GM12891 (cell line): ENCODE results near the gene CYBC1.

Source experiments
- DNase-seq: peaks from one replicate; pipeline ENCODE4 v3.0.0; 2011; ENCODE audit warnings: low spot score; ENCODE audit not compliant: insufficient read length
- FAIRE-seq: peaks from 2 replicates; lab custom pipeline; 2011; peaks lifted over from hg19 to GRCh38; lab: Jason Lieb, UNC
- PAX5 ChIP-seq: IDR thresholded peaks from 2 replicates; pipeline ENCODE4 v1.6.1; 2011; ENCODE audit warnings: low read length, moderate library complexity, mild to moderate bottlenecking; ENCODE audit not compliant: insufficient read depth, severe bottlenecking
- POLR2A ChIP-seq: IDR thresholded peaks from 2 replicates; pipeline ENCODE4 v1.6.1; 2011; ENCODE audit warnings: low read depth, low read length, control low read depth
- POLR2AphosphoS5 ChIP-seq: IDR thresholded peaks from 2 replicates; pipeline ENCODE4 v1.6.1; 2011; ENCODE audit warnings: low read depth, low read length, control low read depth
- POU2F2 ChIP-seq: IDR thresholded peaks from 2 replicates; pipeline ENCODE4 v1.6.1; 2011; ENCODE audit warnings: low read depth, mild to moderate bottlenecking, control low read depth, low read length, moderate library complexity
- SPI1 ChIP-seq: IDR thresholded peaks from 2 replicates; pipeline ENCODE4 v1.6.1; 2011; ENCODE audit warnings: low read depth, low read length, control low read depth
- TAF1 ChIP-seq: IDR thresholded peaks from 2 replicates; pipeline ENCODE4 v1.6.1; 2011; ENCODE audit warnings: low read depth, low read length, control low read depth

The CYBC1 gene

GRCh38 chr17:82442643-82443464 is 7.7 kb downstream of the CYBC1 start:
- FAIRE-seq = no peak
- DNase-seq = no peak

GRCh38 chr17:82441691-82442487 is 8.7 kb downstream of the CYBC1 start:
- DNase-seq = no peak
- FAIRE-seq = no peak
- TF ChIP-seq POLR2A (peak; percentile 9; the same call in 1 of the 2 replicates), PAX5 (no peak), SPI1 (no peak), TAF1 (no peak)

More at GRCh38 chr17:82442643-82443464, 7.7 kb downstream of the CYBC1 start:
- TF ChIP-seq TAF1 (no peak), PAX5 (no peak), POU2F2 (no peak), SPI1 (no peak), POLR2AphosphoS5 (no peak), POLR2A (no peak)

GRCh38 chr17:82440991-82441627 is 9.4 kb downstream of the CYBC1 start:
- peak; percentile 43 for TF ChIP-seq POLR2A
- TF ChIP-seq SPI1 = no peak
- no peak for TF ChIP-seq PAX5
- TF ChIP-seq TAF1 = no peak
- no peak for TF ChIP-seq POU2F2
- peak; percentile 53; the same call in 1 of the 2 replicates for TF ChIP-seq POLR2AphosphoS5
- no peak for FAIRE-seq
- no peak for DNase-seq

GRCh38 chr17:82440469-82440981 is 10.0 kb downstream of the CYBC1 start:
- DNase-seq (no peak), FAIRE-seq (no peak)
- TF ChIP-seq PAX5 (no peak), POLR2AphosphoS5 (peak; percentile 46; the same call in 1 of the 2 replicates)

GRCh38 chr17:82439829-82440365 is 10.7 kb downstream of the CYBC1 start:
- no peak for FAIRE-seq

GRCh38 chr17:82439194-82439828 is 11.2 kb downstream of the CYBC1 start:
- no peak for TF ChIP-seq TAF1
- TF ChIP-seq SPI1 = no peak
- TF ChIP-seq POU2F2 = no peak
- no peak; the same call in 1 of the 2 replicates for TF ChIP-seq POLR2A
- TF ChIP-seq PAX5 = no peak
- TF ChIP-seq POLR2AphosphoS5 = no peak
- DNase-seq (no peak), FAIRE-seq (no peak)

More at GRCh38 chr17:82439829-82440365, 10.7 kb downstream of the CYBC1 start:
- TF ChIP-seq POU2F2 (no peak), PAX5 (no peak), SPI1 (no peak), POLR2AphosphoS5 (no peak), TAF1 (no peak), POLR2A (no peak)
- DNase-seq = no peak

GRCh38 chr17:82438401-82439193 is 12.0 kb downstream of the CYBC1 start:
- FAIRE-seq (no peak), DNase-seq (no peak)
- TF ChIP-seq PAX5 (no peak), TAF1 (no peak), SPI1 (no peak), POLR2A (no peak; the same call in 1 of the 2 replicates), POLR2AphosphoS5 (no peak), POU2F2 (no peak)

- FAIRE-seq (no peak), DNase-seq (no peak)
- no peak for TF ChIP-seq POLR2AphosphoS5
- TF ChIP-seq POU2F2 = no peak
- no peak for TF ChIP-seq SPI1
- TF ChIP-seq PAX5 = no peak
- no peak for TF ChIP-seq TAF1
- no peak for TF ChIP-seq POLR2A
Measured at GRCh38 chr17:82437325-82437668, 13.3 kb downstream of the CYBC1 start.
